HG03354 (cell line): ENCODE results near the gene TP53RK.

Experiments
- ATAC-seq: cut with Tn5 transposase; IDR thresholded peaks from one replicate; pipeline ENCODE4 v1.9.1; 2021; ENCODE audit warnings: mild to moderate bottlenecking; ENCODE audit not compliant: unreplicated experiment, poor library complexity, severe bottlenecking

Gene TP53RK

DNA sequence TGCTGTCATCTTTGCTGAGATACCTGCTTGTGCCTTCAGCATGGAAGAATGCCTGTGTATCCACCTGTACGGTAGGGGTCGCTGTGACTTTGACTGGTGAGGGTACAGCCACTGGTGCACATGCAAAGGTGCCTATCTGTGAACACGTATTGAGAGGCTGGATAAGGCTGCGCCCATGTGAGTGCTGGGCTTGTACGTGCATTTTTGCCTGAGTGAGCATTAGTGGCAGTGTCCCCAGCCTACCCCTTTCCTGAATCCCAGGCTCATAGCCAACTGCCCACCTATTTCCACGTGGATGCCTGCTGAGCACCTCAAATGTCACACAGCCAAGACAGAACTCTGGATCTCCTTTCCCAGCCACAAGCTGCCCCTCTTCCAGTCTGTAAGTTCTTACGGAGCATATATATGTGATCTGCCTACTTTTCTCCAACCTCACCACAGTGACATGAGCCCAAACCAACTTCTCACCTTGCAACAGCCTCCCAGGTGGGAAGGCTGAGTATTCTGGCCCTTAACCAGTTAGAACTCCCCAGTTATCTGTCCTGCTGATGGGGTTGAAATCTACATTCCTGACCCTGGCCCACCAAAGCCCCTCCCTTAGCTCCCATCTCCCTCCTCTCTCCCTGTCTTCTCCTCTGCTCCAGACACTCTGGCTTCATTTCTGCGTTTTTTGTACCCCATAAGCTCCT, 19.1 kb upstream of the TP53RK start:
- ATAC-seq = no peak

DNA sequence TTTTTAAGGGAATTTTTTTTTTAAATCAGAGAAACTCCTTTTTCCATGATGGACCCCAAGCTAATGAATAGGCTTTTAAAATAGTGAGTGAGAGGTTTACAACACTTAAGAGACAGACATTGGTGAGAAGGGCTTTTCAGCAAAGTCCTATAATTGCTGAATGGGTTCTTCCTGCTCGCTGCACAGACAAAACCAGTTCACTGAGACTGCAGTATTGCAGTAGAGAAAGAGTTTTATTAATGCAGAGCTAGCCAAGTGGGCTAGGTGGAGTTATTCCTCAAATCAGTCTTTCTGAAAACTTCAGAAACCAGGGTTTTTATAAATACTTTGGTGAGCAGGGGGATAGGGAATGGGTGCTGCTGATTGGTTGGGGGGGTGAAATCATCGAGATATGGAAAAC, 17.0 kb upstream of the TP53RK start:
- no peak for ATAC-seq

DNA sequence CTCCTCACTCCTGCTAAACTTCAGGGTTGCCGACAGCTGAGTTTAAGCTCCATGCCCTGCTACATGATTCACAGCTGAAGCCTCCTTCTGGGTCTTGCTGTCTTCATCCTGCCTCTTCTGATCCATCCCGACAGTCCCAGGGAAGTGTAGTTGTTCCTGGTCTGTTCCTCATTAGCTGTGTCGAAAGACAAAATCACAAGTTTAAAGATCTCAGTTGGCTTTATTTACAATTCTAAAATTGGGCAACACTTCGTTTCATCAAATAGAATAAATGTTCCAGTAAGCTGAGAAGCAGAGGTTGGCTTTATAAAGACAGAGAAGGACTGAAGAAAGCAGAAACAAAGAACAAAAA, 16.1 kb upstream of the TP53RK start:
- no peak for ATAC-seq

DNA sequence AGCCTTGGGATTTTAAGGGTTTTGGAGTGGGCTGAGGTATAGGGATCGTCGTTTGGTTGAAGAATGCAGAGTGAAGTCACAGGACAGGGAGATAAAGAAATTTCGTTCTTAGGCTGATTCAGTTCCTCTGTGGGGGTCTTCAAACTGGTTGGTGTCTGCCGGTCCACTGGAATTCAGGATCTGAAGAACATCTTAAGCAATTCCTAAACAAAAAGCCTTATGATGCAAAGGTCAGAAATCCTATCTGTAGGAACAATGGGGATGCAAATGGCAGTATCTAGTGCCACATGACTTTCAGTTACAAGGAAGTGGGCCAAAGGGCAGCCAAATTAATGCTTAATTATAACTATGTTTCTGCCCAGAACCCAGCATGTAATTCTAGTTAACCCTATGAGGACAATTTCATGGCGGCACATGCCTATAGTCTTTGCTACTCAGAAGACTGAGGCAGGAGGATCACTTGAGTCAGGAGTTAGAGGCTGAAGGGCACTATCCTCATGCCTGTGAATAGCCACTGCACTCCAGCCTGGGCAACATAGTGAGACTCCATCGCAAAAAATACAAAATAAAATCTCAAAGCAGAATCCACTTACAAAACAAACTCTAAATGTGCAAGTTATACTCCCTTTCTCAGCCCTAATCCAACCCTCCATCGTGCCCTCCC, 15.6 kb upstream of the TP53RK start:
- ATAC-seq = no peak

DNA sequence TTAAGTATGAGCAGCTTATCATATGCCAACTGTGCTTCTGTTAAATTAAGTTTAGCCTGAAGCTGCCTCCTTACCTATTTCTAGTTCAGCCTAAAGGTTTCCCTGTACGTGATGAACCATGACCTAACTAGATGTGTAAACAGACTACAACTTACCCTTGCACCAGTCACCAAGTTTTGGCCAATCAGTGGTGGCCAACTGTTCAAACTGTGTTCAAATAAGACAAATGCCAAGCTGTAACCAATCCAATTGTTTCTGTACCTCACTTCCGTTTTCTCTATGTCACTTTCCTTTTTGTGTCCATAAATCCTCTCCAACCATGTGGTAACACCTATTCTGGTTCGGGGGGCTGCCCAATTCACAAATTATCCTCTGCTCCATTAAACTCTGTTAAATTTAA, 14.2 kb upstream of the TP53RK start:
- ATAC-seq = no peak

DNA sequence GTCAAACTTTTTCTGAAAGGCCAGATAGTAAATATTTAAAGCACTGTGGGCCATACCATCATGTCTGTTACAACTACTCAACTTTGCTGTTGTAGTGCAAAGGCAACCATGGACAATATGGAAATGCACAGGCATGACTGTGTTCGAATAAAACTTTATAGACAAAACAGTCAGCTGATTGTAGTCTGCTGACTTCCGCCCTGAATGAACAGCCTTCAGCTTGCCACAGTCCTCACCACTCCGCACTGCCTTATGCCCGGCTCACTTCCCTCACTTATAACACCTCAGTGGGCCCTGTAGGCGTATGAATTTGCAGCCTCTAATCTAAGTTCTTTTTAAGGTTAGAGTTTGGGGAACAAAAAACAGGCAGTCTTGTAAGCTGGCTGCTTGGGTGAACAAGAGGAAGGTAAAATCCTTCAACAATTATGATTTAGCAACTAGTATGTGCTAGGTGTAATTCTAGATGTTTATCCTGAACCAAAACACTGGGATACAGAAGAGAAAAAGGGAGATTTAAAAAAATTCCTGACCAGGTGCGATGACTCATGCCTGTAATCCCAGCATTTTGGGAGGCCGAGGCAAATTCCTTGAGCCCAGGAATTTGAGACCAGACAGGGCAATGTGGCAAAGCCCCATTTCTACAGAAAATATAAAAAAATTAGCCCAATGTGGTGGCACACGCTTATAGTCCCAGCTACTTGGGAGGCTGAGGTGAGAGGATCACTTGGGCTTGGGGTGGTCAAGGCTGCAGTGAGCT, 13.4 kb upstream of the TP53RK start:
- ATAC-seq = no peak

DNA sequence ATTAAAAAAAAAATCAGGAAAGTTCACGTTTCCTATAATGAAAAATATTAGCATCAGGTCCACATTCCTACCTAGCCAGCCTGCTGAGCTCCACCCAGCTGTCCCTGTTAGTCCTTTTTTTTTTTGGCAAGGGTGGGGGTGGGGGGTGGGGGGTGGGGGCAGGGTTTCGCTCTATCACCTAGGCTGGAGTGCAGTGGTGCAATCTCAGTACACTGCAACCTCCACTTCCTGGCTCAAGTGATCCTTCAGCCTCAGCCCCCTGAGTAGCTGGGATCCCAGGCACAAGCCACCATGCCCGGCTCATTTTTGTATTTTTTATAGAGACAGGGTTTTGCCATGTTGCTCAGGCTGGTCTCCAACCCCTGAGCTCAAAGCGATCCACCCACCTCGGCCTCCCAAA, 12.7 kb upstream of the TP53RK start:
- no peak for ATAC-seq

DNA sequence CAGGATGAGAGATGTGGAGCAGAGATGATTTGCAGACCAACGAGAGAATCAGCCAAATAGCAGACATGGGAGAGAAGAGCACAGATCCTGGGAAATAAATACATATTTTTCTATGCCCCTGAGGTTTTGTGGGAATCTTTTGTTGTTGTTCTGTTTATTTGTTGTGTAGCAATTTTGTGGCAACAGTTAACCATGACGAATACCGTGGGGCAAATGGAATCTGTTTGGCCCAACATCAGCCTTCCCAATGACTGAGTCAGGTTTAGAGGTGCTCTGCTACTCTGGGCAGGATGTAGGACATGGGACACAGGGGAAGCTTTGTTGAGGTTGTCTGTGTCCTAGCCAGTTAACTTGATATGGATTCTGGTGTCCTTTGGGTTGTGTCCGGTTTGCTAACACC, 12.3 kb upstream of the TP53RK start:
- no peak for ATAC-seq

DNA sequence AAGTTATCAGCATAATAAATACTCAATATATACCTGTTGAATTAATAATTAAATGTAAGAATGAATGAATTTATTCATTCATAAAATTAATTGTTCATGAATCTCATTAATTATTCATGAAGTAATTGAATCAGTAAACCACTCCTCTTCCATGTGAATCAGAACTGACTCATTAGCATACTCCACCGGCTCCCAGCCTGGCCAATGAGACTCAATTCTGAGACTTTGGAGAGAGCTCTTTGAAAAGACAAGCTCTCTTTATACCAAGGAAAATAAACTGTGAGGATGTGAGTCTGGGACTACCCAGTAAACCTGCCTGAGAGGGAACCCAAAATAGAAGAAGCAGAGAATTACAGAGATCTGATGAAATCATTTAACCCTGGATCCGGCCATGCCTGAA, 11.8 kb upstream of the TP53RK start:
- no peak for ATAC-seq

DNA sequence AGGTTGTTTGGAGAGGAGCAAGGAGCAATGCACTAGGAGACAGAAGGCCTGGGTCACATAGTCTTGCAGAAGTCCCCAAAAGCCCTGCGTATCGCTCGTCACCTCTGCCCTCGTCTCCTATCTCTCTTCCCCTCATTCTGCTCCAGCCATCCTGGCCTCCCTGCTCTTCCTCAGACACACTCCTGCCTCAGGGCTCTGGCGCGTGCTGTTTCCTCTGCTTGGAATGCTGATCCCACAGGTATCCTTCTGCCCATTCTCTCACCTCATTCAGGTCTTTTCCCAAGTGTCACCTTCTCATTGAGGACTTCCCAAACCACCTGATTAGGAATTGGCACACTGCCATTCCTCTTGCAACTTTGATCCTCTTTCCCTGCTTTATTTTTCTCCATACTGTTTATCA, 11.2 kb upstream of the TP53RK start:
- no peak for ATAC-seq

DNA sequence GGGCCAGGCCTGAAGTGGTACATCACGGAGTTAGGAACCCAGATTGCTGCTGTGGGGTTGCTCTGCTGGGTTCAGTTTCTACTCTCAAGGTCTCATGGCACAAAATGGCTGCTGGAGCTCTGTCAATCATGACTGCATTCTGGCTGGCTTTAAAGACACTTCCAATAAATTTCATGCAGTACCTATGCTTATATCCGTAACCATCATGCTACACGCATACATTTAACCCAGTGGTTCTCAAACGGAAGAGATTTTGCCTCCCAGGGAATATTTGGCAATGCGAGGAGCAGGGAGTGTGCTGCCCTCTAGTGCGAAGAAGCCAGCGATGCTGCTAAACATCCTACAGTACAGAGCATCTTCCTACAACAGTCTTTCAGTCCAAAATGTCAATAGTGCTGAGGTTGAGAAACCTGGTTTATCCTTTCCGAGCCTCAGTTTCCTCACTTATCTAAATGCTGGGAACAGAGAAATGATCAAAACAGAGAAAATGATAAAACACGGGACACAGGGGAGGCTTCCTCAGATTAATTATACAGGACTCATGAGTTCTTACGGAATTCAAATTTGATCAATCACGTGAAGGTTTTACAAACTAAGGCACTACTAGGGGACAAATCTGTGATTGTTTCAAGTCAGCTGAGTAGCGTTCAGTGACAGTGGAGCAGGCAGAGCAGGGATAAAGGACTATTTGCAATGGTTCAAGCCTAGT, 10.6 kb upstream of the TP53RK start:
- ATAC-seq = no peak

DNA sequence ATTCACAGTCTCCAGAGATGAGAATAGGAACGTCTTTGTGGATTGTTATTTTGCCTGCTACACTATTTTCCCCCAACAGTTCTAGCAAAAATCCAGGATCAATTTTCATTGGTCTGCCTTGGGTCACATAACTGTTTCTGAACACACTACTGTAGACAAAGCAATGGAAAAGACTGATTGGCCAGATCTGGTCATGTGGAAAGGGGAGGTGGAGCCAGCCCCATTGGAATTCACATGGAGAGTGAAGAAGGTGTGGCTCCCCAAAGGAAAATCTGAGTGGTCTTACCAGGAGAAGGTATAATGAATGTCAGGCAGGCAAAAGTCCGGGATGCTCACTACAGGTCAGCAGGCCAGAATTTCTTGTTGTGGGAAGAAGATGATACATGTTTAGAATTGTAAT, 9.5 kb upstream of the TP53RK start:
- no peak for ATAC-seq

DNA sequence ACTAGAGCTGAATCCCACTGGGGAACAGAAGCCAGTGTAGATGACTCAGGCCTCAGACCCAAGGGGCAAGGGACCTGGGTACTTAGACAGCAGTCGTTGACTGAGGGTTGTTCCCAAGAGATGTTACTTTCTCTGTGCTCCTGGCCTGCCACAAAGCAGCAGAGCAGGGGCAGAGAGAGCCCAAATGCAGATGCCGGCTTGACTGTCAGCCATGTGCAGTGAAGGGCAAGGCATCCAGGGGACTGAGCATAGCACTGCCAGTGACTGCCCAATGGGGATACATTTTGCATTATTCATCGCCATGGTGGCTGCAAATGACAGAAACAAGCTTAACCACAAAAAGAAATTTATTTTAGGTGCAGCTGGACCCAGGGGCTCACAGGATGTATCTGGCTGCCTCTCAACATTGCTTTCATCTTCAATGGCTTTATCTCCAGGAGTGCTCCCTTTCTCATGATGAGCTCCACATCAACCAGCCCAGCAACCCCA, 7.6 kb upstream of the TP53RK start:
- ATAC-seq = no peak

DNA sequence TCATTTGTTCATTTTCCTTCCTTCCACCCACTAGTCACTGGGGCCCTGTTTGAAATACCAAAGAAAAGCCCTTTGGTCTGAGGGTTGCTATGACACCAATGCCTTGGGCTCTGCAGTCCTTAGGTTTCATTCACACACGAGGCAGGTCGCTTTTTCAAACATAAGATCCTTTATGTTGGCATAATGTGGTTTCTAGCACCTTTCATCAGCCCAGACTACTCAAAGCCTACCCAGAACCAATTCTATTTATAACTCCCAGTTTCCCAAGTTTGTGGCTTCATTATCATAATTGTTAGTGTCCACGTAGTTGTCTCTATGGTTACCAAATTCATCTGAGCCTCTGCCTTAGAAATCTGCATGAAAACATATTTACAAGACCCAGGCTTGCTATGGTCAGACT, 6.6 kb upstream of the TP53RK start:
- ATAC-seq = no peak

DNA sequence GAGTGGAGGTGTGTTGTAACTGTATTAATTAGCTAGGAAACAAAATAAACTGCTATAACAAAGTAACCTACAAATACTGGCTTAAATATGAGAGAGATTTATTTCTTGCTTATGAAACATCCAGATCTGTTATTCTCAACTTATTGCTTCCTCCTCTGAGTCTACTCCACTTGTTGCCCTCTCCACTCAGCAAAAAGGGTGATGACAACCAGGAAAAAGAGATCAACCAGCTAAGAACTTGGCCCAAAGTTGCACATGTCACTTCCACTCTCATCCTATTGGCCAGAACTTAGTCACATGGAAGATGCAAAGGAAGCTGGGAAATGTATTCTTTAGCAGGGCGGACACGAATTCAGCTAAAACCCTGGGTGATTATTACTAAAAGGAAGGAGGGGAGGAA, 5.2 kb upstream of the TP53RK start:
- no peak for ATAC-seq

DNA sequence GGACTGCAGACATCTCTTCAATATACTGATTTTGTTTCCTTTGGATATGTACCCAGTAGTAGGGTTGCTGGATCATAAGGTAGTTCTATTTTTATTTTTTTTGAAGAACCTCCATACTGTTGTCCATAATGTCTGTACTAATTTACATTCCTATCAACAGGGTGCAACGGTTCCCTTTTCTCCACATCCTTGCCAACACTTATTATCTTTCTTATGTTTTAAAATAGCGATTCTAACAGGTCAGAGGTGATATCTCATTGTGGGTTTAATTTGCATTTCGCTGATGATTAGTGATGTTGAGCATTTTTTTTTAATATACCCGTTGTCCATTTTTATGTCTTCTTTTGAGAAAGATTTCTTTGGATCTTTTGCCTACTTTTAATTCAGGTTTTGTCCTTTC, 2.0 kb upstream of the TP53RK start:
- ATAC-seq = no peak

DNA sequence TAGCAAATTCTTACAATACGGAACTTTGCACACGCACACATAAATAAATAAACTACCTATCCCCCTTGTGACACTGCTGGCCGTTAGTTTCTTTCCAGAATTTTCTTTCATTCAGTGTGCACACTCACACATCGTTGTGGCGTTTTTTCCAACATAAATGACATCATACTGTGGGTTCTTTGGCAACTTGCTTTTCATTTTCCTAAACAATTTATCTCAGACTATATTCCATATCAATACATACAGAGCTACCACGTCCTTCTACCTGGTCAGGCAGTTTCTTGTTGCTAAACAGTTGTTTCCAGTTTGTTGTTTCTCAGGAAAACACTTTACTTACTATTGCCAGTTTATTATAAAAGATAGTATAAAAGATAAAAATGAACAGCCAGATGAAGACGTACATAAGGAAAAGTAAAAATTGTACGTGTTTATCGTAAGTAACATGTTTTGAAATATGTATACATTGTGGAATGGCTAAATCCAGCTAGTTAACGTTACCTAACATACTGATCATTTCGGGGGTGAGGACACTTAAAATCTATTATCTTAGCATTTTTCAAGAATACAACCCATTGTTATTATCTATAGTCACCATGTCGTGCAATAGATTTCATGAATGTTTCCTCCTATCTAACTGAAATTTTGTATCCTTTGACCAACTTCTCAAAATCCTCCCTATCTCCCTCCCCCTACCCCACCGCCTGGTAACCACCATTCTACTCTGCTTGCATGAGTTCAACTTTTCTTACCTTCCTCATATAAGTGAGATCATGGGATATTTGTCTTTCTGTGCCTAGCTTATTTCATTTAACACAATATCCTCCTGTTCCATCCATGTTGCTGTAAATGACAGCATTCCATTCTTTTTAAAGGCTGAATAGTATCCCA, 1.2 kb upstream of the TP53RK start:
- ATAC-seq = no peak

DNA sequence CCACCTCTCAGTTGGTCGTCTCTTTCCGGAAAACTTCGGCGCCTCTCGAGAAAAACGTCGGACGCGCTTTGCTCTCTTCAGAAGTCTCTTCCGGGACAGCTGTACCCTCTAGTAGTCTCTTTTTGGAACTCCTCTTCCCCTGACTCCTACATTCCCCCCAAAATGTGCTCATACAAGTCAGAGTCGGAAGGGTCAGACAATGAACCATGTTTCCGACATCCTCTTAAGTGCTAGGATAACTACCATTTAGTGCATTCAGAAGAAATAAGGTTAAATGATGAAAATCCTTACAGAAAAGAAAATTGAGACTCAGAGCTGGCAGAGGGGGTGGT, 476 bp upstream of the TP53RK start:
- no peak for ATAC-seq

DNA sequence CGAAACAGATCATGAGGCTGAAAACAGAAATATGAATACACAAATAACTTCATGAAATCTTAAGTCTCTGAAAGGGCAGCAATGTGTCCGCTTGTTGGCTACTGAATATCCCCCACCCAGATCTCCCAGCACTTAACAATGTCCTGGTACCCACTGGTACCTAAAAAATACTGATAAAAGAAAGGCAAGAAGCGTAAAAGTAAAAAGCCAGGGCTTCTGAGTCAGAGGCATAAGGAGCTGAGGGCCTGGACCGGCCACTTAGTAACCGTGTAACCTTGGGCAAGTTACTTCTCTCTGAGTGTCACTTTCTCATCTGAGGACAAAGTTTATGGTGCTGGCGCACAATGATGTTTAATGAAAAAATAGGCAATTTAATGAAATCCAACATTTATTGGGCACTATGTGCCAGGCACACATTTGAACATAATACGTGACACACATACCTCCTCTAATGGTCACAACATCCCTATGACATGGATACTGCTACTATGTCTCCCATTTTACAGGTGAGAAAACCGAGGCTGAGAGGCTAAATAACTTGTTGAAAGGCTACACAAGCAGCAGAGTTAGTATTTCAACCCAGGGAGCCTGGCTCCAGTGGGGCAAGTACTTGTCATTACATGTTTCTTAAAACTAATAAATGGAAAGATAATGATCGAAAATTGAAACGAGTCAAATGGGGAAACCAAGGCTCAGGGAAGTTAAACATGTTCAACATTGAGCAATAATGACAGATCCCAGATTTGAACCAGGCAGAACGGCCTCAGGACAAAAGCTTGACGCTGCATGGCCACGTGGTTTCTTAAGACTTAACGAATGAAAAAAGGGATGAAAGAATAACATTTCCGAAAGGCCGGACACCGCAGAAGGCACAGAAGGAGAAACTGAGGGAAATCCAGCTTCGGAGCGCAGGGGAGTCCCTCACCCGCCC, 828 bp downstream of the TP53RK start:
- no peak for ATAC-seq
